ENCODE data around the gene KLF9. TPM values are rescaled to one million over a fixed set of nuclear protein-coding genes. Genes with fewer than 3 reads are reported as not detected.

KLF9 gene
- total RNA-seq: 10 to 100 TPM; 11.3 to 12.8 TPM

GRCh38 chr9:70413799-70414775 lies at the start of gene KLF9:
TSS of gene KLF9 (minus strand) at chr9:70414657. CDS start at chr9:70413363, 1,294 bp downstream.
- POLR2A ChIA-PET: interaction anchor here (1.0 to 1.2 kb wide), 2 partner anchors 106 to 188 kb away, joined by 3 read pairs; no protein-coding TSS in a partner anchor
- Mint-ChIP-seq H3K9me3 (no peaks in the 10 kb centered on the region), H3K36me3 (ENCODE audit: low read depth) (peaks cover 1% of the 10 kb centered on the region), H3K27ac (peak within 1 kb of the TSS; percentile 99), H3K27me3 (no peaks in the 10 kb centered on the region), H3K4me3 (peak within 1 kb of the TSS; percentile 91), H3K4me1 (peaks cover 50% of the 10 kb centered on the region)
- CTCF ChIA-PET: interaction anchor here (1.0 to 1.2 kb wide), 4 partner anchors 10 to 188 kb away, joined by 3 to 4 read pairs (median 3); no protein-coding TSS in a partner anchor
- peak; percentile 96 for DNase-seq

GRCh38 chr9:70463877-70464276 lies 49.4 kb upstream of the KLF9 start:
- Mint-ChIP-seq H3K9me3 (peaks cover 3% of the 10 kb centered on the region), H3K27me3 (no peaks in the 10 kb centered on the region), H3K36me3 (ENCODE audit: low read depth) (no peaks in the 10 kb centered on the region), H3K4me3 (no peak overlapping the region), H3K4me1 (peaks cover 6% of the 10 kb centered on the region), H3K27ac (no peak overlapping the region)
- DNase-seq: no peak
- CTCF ChIA-PET: interaction anchor here (1.3 kb wide), 1 partner anchor 36 kb away, joined by 3 read pairs; no protein-coding TSS in a partner anchor
- POLR2A ChIA-PET: no interaction called here

DNA sequence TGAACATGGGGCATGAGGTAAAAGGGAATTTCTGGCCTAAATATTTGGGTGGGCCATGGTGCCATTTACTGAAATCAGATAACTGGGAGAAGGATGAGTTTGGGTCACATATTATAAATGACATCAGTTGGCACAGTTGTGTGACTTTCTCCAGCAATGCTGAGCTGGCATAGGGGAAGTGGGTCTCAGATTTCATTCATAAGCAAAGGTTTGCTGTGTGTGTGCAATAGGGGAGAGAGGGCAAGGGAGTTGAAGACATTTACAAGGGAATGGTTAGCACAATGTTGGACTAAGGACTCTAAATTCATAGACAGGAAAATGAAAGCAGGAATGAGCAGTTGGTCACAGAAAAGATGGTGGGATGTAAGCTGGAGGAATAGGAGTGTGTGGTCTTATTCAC lies 47.8 kb upstream of the KLF9 start:
- ChIA-PET CTCF (interaction anchor here (1.3 kb wide), 1 partner anchor 38 kb away, joined by 3 read pairs; no protein-coding TSS in a partner anchor), POLR2A (no interaction called here)
- no peak overlapping the region for H3K4me3 Mint-ChIP-seq

GRCh38 chr9:70457235-70457634 lies 42.8 kb upstream of the KLF9 start:
- H3K4me3 Mint-ChIP-seq: no peak overlapping the region
- H3K27me3 Mint-ChIP-seq: no peaks in the 10 kb centered on the region
- no peak overlapping the region for H3K27ac Mint-ChIP-seq

More for the DNA sequence above, 47.8 kb upstream of the KLF9 start:
- no peak for DNase-seq
- peaks cover 3% of the 10 kb centered on the region for H3K9me3 Mint-ChIP-seq
- H3K27ac Mint-ChIP-seq: no peak overlapping the region
- no peaks in the 10 kb centered on the region for H3K36me3 Mint-ChIP-seq (ENCODE audit: low read depth)
- H3K4me1 Mint-ChIP-seq: no peaks in the 10 kb centered on the region
- no peaks in the 10 kb centered on the region for H3K27me3 Mint-ChIP-seq

GRCh38 chr9:70455993-70456704 lies 41.7 kb upstream of the KLF9 start:
- Mint-ChIP-seq H3K36me3 (ENCODE audit: low read depth) (no peaks in the 10 kb centered on the region), H3K27me3 (no peaks in the 10 kb centered on the region), H3K9me3 (peaks cover 3% of the 10 kb centered on the region), H3K4me3 (no peak overlapping the region), H3K27ac (no peak overlapping the region), H3K4me1 (no peaks in the 10 kb centered on the region)
- ChIA-PET POLR2A (no interaction called here), CTCF (no interaction called here)
- no peak for DNase-seq

More at GRCh38 chr9:70457235-70457634, 42.8 kb upstream of the KLF9 start:
- ChIA-PET CTCF (no interaction called here), POLR2A (no interaction called here)
- Mint-ChIP-seq H3K36me3 (ENCODE audit: low read depth) (no peaks in the 10 kb centered on the region), H3K4me1 (no peaks in the 10 kb centered on the region), H3K9me3 (peaks cover 3% of the 10 kb centered on the region)
- no peak for DNase-seq

GRCh38 chr9:70452365-70452764 lies 37.9 kb upstream of the KLF9 start:
- ChIA-PET POLR2A (no interaction called here), CTCF (no interaction called here)
- Mint-ChIP-seq H3K36me3 (ENCODE audit: low read depth) (no peaks in the 10 kb centered on the region), H3K9me3 (no peaks in the 10 kb centered on the region), H3K4me3 (no peak overlapping the region), H3K4me1 (no peaks in the 10 kb centered on the region), H3K27ac (no peak overlapping the region), H3K27me3 (no peaks in the 10 kb centered on the region)
- DNase-seq: no peak

GRCh38 chr9:70451765-70452164 lies 37.3 kb upstream of the KLF9 start:
- no peak for DNase-seq
- no peaks in the 10 kb centered on the region for H3K9me3 Mint-ChIP-seq
- no peaks in the 10 kb centered on the region for H3K4me1 Mint-ChIP-seq
- H3K27me3 Mint-ChIP-seq: no peaks in the 10 kb centered on the region
- CTCF ChIA-PET: interaction anchor here (0.9 kb wide), 1 partner anchor 9 kb away, joined by 3 read pairs; no protein-coding TSS in a partner anchor
- H3K27ac Mint-ChIP-seq: no peak overlapping the region
- POLR2A ChIA-PET: no interaction called here
- no peak overlapping the region for H3K4me3 Mint-ChIP-seq
- H3K36me3 Mint-ChIP-seq (ENCODE audit: low read depth): no peaks in the 10 kb centered on the region

DNA sequence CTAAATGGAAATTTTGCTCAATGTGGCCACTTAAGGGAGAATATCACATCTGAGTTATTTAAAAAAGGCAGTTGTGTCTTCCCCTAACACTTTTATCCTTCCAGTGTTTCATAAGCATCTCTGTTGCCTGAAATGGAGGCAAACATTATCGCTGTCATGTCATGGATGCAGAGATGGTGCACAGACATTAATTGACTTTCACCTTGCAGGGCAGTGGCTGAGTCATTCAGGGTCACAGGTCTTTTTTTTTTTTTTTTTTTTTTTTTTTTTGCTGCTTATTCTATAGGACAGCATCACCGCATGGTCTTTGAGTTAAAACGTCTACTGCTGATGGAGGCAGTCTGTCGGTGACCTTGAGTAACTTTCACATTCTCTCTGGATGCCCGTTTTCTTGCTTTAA lies 36.3 kb upstream of the KLF9 start:
- H3K27me3 Mint-ChIP-seq: no peaks in the 10 kb centered on the region
- DNase-seq: no peak
- no peak overlapping the region for H3K4me3 Mint-ChIP-seq
- no peaks in the 10 kb centered on the region for H3K9me3 Mint-ChIP-seq
- H3K36me3 Mint-ChIP-seq (ENCODE audit: low read depth): no peaks in the 10 kb centered on the region
- no peak overlapping the region for H3K27ac Mint-ChIP-seq
- ChIA-PET CTCF (no interaction called here), POLR2A (no interaction called here)
- H3K4me1 Mint-ChIP-seq: no peaks in the 10 kb centered on the region

GRCh38 chr9:70449461-70449860 lies 35.0 kb upstream of the KLF9 start:
- no peaks in the 10 kb centered on the region for H3K9me3 Mint-ChIP-seq
- ChIA-PET POLR2A (no interaction called here), CTCF (interaction anchor here (1.2 kb wide), 1 partner anchor 11 kb away, joined by 4 read pairs; no protein-coding TSS in a partner anchor)
- no peak overlapping the region for H3K4me3 Mint-ChIP-seq
- no peaks in the 10 kb centered on the region for H3K36me3 Mint-ChIP-seq (ENCODE audit: low read depth)
- H3K27me3 Mint-ChIP-seq: no peaks in the 10 kb centered on the region
- DNase-seq: no peak
- H3K27ac Mint-ChIP-seq: no peak overlapping the region
- H3K4me1 Mint-ChIP-seq: no peaks in the 10 kb centered on the region

GRCh38 chr9:70448919-70449318 lies 34.5 kb upstream of the KLF9 start:
- H3K36me3 Mint-ChIP-seq (ENCODE audit: low read depth): no peaks in the 10 kb centered on the region
- H3K27me3 Mint-ChIP-seq: no peaks in the 10 kb centered on the region
- no peak overlapping the region for H3K27ac Mint-ChIP-seq
- CTCF ChIA-PET: no interaction called here
- POLR2A ChIA-PET: no interaction called here
- DNase-seq: no peak
- no peak overlapping the region for H3K4me3 Mint-ChIP-seq
- H3K9me3 Mint-ChIP-seq: no peaks in the 10 kb centered on the region
- no peaks in the 10 kb centered on the region for H3K4me1 Mint-ChIP-seq

- Mint-ChIP-seq H3K27me3 (no peaks in the 10 kb centered on the region), H3K4me3 (no peak overlapping the region), H3K27ac (no peak overlapping the region), H3K9me3 (no peaks in the 10 kb centered on the region), H3K36me3 (ENCODE audit: low read depth) (no peaks in the 10 kb centered on the region), H3K4me1 (no peaks in the 10 kb centered on the region)
- CTCF ChIA-PET: interaction anchor here (0.7 kb wide), 1 partner anchor 34 kb away, joined by 4 read pairs; no protein-coding TSS in a partner anchor
- POLR2A ChIA-PET: no interaction called here
- DNase-seq: no peak
These were observed 30.4 kb upstream of the KLF9 start for GRCh38 chr9:70444904-70445303.

GRCh38 chr9:70442328-70442848 lies 27.9 kb upstream of the KLF9 start:
- Mint-ChIP-seq H3K27ac (no peak overlapping the region), H3K36me3 (ENCODE audit: low read depth) (no peaks in the 10 kb centered on the region), H3K4me1 (peaks cover 12% of the 10 kb centered on the region), H3K27me3 (no peaks in the 10 kb centered on the region), H3K4me3 (no peak overlapping the region), H3K9me3 (no peaks in the 10 kb centered on the region)
- DNase-seq: no peak
- CTCF ChIA-PET: interaction anchor here (0.6 to 1.5 kb wide), 2 partner anchors 37 to 139 kb away, joined by 3 read pairs; no protein-coding TSS in a partner anchor
- POLR2A ChIA-PET: no interaction called here

DNA sequence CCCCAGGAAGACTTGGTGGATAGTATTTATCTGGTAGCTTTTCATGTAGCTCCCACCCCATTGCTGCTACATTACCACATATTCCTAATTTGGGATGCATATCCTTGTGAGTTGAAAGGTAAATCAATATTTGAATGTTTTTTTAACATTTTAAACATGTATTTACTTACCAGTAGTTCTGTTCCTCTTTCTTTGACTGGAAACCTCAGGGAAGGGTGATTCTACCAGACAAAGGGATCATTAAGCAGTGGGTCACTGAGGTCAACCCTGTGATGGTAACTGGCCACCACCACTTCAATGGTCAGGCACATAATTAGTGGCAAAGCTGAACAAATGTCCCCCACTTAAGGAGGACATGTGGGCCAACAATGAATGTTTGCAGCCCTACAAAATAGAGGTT lies 27.2 kb upstream of the KLF9 start:
- peaks cover 13% of the 10 kb centered on the region for H3K4me1 Mint-ChIP-seq
- DNase-seq: no peak
- no peaks in the 10 kb centered on the region for H3K9me3 Mint-ChIP-seq
- no peak overlapping the region for H3K27ac Mint-ChIP-seq
- CTCF ChIA-PET: no interaction called here
- H3K4me3 Mint-ChIP-seq: no peak overlapping the region
- POLR2A ChIA-PET: no interaction called here
- H3K27me3 Mint-ChIP-seq: no peaks in the 10 kb centered on the region
- no peaks in the 10 kb centered on the region for H3K36me3 Mint-ChIP-seq (ENCODE audit: low read depth)
